A549 (cell line): Measurements from ENCODE around the gene TET2.

Experiments
- CTCF ChIP-seq: fragments of >200 bp; sonication (Bioruptor Twin); formaldehyde crosslinking; IDR thresholded peaks from 3 replicates; pipeline ENCODE4 v1.5.1; 2016
- JUN ChIP-seq, 2 experiments: fragments of >200 bp; sonication (Bioruptor Twin); formaldehyde crosslinking; IDR thresholded peaks; 2 replicates in 1 of 2; 3 replicates in 1 of 2; pipeline ENCODE4 v1.6.1; 2016 to 2017
- JUNB ChIP-seq: fragments of >200 bp; sonication (Bioruptor Twin); formaldehyde crosslinking; IDR thresholded peaks from 2 replicates; pipeline ENCODE4 v1.6.1; 2016
- ZFP36 ChIP-seq: fragments of 450-650 bp; IDR thresholded peaks from 2 replicates; pipeline ENCODE4 v1.6.1; 2014; ENCODE audit warnings: borderline replicate concordance; ENCODE audit not compliant: partially characterized antibody

GRCh38 chr4:105267280-105267679 lies 120.6 kb downstream of the TET2 start:
- TF ChIP-seq CTCF = no peak
- no peak for TF ChIP-seq ZFP36
- TF ChIP-seq JUN (IDR thresholded peaks at IDR 0.05) = no peak
- TF ChIP-seq JUNB = no peak
